DOHH2 (cell line): Measurements from ENCODE around the gene RERG.

Experiments
- EZH2phosphoT487 ChIP-seq: fragments of 200-600 bp; sonication (generic); IDR thresholded peaks from 2 replicates; pipeline ENCODE4 v1.6.1; 2017; ENCODE audit warnings: borderline replicate concordance, mild to moderate bottlenecking, antibody characterized with exemption, low read length, moderate library complexity, mixed read lengths
- TF ChIP-seq, protein P1 (sequence below): fragments of 200-600 bp; sonication (generic); IDR thresholded peaks from one replicate; pipeline ENCODE4 v1.5.1; 2014; ENCODE audit warnings: antibody characterized with exemption, mild to moderate bottlenecking, low read depth, low read length; ENCODE audit not compliant: poor library complexity, severe bottlenecking

DNA sequence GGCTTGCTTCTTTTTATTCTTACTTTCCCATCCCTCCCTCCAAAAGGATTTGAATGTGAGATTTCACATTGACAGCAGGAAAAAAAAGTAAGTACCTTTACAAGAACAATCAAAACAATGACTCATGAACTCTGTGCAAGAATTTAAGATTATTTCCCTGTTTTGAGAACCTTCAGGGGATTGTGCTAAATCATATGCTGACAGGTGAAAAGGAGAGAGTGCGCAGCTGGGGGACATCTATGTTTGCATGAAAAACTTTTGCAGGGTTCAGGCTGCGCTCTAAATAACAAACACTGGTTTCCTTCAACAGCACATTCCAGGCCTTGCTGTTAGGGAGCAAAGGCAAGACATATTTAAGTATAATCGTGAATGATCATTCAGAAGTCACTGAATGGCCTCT is 27.3 kb downstream of the RERG start:
- TF ChIP-seq, protein P1, sequence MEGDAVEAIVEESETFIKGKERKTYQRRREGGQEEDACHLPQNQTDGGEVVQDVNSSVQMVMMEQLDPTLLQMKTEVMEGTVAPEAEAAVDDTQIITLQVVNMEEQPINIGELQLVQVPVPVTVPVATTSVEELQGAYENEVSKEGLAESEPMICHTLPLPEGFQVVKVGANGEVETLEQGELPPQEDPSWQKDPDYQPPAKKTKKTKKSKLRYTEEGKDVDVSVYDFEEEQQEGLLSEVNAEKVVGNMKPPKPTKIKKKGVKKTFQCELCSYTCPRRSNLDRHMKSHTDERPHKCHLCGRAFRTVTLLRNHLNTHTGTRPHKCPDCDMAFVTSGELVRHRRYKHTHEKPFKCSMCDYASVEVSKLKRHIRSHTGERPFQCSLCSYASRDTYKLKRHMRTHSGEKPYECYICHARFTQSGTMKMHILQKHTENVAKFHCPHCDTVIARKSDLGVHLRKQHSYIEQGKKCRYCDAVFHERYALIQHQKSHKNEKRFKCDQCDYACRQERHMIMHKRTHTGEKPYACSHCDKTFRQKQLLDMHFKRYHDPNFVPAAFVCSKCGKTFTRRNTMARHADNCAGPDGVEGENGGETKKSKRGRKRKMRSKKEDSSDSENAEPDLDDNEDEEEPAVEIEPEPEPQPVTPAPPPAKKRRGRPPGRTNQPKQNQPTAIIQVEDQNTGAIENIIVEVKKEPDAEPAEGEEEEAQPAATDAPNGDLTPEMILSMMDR: no peak
- TF ChIP-seq EZH2phosphoT487: no peak
